Left renal cortex interstitium (tissue), 4 donors: ENCODE results near the gene SAXO1. TPM values are rescaled to one million over a fixed set of nuclear protein-coding genes. Genes with fewer than 3 reads are reported as not detected.
"Not testable (repeated sequence)": the region's sequence is repeated elsewhere in the genome, so short reads cannot be mapped to it uniquely, and the experiment has no call there.

Experiments
- DNase-seq, 4 donors: peaks; one replicate each; pipeline ENCODE4 v3.0.0-alpha.2; 2013; ENCODE audit warnings: low read depth in 4 of 4, low spot score in 2 of 4, missing footprints in 1 of 4
- polyA plus RNA-seq, 4 donors: library from polyadenylated mRNA; unstranded; fragments of 120-200 nt; gene quantifications; one replicate each; pipeline ENCODE4 v1.2.1, GENCODE V29; 2013; ENCODE audit not compliant: insufficient read length in 4 of 4

SAXO1 gene, protein sequence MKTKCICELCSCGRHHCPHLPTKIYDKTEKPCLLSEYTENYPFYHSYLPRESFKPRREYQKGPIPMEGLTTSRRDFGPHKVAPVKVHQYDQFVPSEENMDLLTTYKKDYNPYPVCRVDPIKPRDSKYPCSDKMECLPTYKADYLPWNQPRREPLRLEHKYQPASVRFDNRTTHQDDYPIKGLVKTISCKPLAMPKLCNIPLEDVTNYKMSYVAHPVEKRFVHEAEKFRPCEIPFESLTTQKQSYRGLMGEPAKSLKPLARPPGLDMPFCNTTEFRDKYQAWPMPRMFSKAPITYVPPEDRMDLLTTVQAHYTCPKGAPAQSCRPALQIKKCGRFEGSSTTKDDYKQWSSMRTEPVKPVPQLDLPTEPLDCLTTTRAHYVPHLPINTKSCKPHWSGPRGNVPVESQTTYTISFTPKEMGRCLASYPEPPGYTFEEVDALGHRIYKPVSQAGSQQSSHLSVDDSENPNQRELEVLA
- under 1 TPM; 0.14 to 0.25 (median 0.23) TPM for polyA plus RNA-seq

DNA sequence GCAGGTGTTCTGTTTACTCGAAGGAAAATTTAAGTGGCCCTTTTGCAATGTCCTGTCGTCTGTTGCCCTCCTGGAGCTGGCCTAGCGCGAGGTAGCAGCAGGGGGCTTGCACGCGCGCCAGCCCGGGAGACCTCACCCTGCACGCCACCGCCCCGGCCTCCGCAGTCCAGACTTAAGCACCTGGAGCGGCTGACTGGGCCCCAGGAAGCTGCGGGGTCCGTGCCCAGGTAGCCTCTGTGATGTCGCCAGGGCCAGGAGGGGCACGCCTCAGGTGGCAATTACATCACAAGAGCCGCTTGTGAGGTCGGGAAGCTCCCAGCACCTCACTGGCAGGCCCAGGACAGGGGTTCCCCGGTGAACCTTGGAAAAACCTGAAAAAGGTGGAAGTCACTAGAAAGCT is at the start of gene SAXO1:
SAXO1 (minus strand) TSS at position 195 of the 400 bp plus-strand sequence. CDS start 301 bp downstream, outside the sequence.
- DNase-seq, result no peak

DNA sequence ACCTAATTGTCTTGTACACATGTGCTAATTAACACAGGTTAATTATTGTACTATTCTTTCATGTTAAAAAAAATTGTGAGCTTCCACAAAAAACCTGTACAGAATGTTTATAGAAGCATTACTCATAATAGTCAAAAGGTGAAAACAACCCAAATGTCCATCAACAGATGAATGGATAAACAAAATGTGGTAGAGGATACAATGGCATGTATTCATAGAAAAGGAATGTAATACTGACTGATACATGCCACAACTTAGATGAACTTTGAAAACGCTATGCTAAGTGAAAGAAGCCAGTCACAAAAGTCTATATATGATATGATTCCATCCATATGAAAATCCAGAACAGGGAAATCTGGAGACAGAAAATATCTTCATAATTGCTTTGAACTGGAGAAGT is 41.8 kb upstream of the SAXO1 start:
- no peak for DNase-seq

DNA sequence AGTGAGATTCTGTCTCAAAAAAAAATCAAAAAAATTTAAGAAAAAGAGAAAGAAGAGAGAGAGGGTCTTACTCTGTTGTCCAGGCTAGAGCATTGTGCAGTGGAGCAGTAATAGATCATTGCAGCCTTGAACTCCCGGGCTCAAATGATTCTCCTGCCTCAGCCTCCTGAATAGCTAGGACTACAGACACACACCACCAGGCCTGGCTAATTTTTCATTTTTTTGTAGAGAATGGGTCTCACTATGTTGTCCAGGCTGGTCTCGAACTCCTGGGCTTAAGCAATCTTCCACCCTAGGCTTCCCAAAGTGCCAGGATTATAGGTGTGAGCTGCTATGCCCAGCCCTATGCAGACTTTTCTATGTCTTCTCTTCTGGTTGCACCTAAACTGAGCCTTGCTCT is 41.2 kb upstream of the SAXO1 start:
- no peak for DNase-seq

DNA sequence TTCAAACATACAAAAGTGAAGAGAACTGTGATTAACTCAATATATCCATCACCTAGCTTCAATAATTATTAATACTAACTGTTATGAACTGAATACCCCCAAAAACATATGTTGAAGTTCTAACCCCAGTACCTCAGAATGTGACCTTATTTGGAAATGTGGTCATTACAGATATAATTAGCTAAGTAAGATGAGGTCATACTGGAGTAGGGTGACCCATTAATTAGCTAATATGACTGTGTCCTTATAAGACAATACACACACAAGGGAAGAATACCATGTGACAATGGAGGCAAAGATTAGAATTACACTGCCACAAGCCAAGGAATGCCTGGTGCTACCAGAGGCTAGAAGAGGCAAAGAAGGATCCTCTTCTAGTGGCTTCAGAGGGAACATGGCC is 24.0 kb upstream of the SAXO1 start:
- DNase-seq, result no peak

DNA sequence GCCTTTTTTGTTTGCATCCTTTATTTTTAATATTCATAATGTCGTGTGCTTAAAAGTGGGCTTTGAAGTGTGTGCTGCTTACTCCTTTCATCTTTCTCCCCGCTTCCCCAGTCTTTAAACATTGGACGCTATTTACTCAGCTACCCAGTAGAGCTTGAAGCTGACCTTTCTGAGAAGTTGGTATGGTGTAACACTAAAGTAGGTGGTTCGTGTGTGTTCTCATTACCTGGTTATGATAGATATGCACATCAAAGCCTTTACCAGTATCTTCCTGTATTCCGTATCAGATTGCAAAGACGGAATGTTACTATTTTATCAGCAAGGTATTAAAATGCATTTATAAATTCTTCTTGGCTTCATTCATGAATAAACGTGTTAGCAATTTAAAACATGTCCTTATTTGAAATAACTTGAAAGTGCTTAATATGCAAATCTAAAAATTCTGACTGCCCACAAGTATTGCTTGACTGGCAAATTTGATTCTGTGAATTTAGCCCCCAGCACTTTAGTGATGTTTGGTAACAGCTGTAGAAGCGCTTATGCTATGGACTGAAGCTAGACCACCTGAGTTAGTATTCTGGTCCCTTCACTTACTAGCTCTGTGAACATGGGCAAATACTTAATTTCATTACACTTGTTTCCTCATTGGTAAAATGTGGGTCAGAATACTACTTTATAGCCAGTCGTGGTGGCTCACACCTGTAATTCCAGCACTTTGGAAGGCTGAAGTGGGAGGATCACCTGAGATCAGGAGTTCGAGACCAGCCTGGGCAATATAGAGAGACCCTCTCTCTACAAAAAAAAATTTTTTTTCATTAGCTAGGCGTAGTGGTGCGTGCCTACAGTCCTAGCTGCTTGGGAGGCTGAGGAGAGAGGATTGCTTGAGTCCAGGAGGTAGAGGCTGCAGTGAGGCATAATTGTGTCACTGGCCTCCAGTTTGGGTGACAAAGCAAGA is 17.9 kb upstream of the SAXO1 start:
- no peak for DNase-seq

DNA sequence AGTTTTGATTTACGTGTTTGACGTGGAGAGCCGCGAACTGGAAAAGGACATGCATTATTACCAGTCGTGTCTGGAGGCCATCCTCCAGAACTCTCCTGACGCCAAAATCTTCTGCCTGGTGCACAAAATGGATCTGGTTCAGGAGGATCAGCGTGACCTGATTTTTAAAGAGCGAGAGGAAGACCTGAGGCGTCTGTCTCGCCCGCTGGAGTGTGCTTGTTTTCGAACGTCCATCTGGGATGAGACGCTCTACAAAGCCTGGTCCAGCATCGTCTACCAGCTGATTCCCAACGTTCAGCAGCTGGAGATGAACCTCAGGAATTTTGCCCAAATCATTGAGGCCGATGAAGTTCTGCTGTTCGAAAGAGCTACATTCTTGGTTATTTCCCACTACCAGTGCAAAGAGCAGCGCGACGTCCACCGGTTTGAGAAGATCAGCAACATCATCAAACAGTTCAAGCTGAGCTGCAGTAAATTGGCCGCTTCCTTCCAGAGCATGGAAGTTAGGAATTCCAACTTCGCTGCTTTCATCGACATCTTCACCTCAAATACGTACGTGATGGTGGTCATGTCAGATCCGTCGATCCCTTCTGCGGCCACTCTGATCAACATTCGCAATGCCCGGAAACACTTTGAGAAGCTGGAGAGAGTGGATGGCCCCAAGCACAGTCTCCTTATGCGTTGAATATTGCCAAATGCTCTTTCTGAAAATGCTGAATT is 17.1 kb upstream of the SAXO1 start:
- no peak for DNase-seq

DNA sequence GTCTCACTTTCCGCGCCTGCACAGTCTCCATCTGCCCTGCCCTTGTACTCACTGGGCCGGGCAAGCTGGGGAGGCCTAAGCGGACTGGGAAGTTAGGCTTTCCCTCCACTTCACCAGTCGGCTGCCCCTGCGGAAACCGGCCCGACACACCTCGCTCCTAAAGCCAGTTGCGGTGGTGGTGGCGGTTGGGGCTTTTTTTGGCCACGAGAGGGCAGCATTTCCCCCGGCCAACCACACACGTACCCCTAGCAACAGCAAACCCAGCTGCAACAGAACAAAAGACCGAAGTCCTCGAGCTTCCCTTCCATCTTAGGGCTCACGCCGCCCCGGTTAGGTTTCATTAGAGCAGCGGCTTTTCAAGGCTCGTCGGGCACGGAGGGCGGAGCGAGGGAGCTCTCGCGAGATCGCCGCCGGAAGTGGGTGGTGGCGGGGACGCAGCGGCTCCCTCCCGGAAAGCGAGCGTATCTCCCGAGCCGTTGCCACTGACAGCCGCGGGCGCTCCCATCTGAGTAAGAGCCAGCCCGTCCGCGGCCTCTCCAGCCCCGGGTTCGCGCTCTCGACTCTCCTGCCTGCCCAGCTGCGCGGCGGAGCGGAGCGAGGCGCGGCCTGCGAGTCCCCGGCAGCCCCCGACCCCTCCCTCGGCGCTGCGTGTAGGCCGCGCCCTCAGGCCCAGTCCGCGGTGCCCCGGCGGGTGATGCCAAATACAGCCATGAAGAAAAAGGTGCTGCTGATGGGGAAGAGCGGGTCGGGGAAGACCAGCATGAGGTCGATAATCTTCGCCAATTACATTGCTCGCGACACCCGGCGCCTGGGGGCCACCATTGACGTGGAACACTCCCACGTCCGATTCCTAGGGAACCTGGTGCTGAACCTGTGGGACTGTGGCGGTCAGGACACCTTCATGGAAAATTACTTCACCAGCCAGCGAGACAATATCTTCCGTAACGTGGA is 16.2 kb upstream of the SAXO1 start, which contains the start of gene RRAGA:
RRAGA (plus strand) TSS at position 462 of the 951 bp plus-strand sequence; CDS start at position 695, 233 bp downstream.
- DNase-seq, result peak; percentile 87 to 95 (median 92)

DNA sequence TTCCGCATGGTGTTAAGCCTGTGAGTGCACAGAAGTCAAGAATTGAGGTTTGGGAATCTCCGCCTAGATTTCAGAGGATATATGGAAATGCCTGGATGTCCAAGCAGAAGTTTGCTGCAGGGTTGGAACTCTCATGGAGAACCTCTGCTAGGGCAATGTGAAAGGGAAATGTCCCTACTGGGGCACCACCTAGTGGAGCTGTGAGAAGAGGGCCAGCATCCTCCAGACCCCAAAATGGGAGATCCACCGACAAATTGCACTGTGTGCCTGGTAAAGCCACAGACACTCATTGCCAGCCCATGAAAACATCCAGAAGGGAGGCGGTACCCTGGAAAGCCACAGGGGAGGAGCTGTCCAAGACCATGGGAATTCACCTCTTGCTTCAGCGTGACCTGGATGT is 3.6 kb upstream of the SAXO1 start:
- no peak for DNase-seq

DNA sequence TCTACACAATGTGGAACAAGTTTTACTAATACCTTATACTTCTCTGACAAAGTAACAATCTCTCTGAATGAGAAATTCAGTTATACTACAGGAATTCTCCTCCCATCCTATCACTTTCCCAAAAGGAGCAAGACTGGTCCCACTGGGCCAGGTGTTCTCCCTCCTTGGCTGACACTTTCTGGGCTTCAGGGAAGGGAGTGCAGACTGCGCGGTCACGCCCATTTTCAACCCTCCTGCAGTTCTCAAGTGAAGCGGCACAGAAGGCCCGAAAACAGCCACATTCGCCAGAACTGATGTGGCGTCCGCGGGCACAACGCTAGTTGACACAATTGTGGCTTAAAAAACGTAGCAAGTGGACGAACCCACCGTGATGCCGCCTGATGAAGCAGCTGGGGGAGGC is 603 bp downstream of the SAXO1 start:
- no peak for DNase-seq

DNA sequence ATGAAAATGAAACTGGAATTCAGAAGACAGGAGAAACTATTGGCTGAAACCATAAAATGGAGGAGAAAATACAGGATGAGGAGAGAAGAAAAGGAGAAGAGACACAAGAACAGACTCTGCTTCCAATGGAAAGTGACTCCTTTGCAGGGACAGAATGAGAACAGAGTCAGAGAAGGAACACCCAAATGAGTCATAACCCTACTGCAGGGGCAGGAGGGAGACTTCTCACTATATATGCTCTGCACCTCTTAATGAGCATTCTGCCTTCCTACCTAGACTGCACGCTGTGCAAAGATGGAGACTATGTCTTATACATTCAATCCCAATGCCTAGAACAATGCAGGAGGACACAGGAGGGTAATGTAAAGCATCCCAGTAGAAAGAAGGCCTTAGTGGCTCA is 2.1 kb downstream of the SAXO1 start:
- DNase-seq, result no peak

DNA sequence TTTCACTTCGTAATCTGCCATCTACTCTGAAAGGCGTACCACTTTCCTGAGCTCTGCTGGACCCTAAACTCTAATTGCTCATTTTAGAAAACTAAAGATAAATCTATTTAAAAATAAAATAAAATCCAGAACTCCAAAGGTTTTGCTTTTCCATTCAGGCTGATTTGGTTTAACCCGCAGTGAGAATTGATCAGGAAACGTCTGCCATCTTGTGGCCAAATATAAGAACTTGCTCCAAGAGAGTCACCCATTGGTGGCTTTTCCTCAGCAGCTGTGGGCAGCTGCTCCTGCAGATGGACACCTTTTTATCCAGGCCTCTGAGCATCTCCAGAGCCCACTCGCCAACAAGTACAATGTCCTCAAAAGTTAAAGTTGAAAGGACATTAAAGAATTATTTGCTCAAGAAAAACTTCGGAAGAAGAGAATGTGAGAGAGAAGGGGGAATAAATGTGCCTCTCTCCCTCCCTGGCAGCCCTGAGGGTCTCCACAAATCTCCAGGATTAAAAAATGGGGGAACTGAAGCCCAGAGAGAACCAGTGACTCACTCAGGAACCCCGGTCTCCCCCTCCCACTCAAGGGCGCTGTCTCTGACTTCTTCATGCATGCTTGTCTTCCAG is 4.1 kb downstream of the SAXO1 start:
- peak in 2 of 4 donors; percentile 63 to 69 for DNase-seq

DNA sequence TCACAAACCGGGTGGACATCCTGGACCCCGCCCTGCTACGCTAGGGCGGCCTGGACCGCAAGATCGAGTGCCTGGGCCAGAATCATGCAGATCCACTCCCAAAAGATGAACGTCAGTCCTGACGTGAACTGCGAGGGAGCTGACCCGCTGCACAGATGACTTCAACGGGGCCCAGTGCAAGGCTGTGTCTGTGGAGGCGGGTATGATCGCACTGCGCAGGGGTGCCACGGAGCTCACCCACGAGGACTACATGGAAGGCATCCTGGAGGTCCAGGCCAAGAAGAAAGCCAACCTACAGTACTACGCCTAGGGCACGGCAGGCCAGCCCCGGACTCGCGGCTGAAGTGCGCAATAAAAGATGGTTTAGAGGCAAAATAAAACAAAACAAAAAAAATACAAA is 5.2 kb downstream of the SAXO1 start:
- DNase-seq, result no peak

DNA sequence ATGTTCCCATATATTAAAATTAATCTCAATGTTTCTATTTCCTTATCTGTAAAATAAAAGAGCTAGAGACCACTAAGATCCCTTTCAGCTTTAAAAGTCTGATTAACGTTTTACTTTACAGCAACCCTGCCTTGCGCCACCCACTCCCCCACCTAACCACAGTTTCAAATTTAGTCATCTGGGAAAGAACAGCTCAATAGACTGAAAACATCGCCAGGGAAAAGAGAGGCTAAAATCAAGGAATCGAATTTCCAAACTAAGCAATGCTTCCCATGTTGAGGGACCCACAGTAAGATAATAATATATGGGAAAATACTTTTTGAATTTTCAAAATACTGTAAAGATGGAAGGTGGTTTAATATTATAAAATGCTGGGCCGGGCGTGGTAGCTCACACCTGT is 6.6 kb downstream of the SAXO1 start:
- no peak for DNase-seq

DNA sequence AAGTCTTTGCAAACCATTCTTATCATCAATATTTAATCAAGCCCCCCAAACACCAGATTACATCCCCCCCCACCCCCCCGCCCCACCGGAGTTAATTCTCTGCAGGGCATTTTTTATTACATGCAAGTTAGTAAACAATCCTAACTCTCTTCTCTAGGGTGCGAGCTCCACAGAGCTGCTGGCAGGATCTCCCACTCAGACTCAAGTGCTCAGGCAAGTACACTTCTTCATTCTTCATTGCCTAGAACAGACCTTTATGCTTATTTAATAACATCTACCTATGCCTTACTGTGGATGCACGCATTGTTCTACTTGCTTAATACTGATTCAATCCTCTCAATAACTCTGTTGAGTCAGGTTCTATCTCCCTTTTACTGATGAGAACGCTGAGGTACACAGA is 9.9 kb downstream of the SAXO1 start:
- no peak for DNase-seq

DNA sequence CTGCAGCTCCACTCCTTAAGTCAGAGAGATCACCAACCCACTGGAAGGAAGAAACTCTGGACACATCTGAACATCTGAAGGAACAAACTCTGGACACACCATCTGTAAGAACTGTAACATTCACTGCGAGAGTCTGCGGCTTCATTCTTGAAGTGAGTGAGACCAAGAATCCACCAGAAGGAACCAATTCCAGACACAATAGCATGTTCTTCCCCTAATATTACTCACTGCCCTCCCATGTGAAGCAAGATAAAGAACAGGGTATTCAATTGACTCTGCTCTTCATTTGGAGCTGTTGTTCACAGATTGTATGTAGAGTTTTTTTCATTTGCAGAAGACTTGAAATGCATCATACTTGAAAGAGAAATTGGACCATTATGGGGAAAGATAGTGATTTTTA is 10.8 kb downstream of the SAXO1 start:
- no peak for DNase-seq

DNA sequence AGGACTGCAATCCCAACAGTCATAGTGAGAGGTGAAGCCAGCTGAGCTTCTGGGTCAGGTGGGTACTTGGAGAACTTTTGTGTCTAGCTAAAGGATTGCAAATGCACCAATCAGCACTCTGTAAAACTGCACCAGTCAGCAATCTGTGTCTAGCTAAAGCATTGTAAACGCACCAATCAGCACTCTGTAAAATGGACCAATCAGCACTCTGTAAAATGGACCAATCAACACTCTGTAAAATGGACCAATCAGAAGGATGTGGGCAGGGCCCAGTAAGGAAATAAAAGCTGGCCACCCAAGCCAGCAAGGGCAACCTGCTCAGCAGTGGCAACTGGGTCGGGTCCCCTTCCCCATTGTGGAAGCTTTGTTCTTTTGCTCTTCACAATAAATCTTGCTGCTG is 11.4 kb downstream of the SAXO1 start:
- DNase-seq, result not testable (repeated sequence)

DNA sequence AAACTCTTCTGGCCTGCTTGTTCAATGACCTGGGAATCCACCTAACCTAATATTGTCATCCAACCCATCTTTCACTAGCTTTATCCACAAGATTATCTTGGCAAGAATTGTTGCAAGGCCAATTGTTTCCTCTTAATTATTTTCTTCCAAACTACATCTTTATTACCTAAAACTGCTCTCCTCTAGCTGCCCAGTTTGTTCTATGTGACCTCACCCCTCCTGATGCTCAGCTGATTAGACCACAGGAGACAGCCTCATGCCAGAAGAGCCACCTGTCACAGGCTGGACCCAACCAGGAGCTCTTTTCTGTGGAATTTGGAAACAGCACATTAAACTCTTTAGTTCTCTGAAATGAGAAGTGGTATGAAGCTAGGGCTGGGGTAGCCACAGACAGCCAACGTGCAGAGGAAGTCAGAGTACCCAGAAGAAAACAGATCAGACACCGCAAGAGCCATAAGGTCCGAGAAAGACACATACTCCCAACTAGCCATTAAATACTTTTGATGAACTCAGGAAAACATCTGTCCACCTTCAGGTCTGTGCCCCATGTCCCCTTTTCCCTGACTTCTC is 12.0 kb downstream of the SAXO1 start:
- no peak for DNase-seq

DNA sequence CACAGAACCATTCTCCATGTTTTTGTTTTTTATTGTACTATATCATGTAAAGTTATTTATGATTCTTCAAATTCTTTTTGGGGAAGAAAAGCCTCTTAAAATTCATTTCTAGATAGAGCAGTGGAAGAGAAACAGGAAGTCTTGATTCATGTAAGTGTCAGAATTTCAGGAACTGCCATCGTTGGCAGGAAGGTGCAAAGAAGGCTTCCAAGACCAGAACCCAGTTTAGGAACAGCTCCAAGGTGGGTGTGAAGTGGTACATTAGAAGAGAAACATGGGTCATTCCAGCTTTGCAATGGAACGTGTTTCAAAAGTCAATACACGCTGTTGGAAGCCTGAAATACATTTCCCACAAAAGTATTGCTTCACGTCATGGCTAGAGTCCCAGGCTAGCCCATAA is 14.8 kb downstream of the SAXO1 start:
- no peak for DNase-seq
